Measurements from ENCODE around the gene ARID3C.

The ARID3C gene, protein sequence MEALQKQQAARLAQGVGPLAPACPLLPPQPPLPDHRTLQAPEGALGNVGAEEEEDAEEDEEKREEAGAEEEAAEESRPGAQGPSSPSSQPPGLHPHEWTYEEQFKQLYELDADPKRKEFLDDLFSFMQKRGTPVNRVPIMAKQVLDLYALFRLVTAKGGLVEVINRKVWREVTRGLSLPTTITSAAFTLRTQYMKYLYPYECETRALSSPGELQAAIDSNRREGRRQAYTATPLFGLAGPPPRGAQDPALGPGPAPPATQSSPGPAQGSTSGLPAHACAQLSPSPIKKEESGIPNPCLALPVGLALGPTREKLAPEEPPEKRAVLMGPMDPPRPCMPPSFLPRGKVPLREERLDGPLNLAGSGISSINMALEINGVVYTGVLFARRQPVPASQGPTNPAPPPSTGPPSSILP

GRCh38 chr9:34628656-34629490 lies at the start of gene ARID3C:
Gene ARID3C (minus strand): TSS chr9:34629066. CDS start chr9:34628014, 1,052 bp downstream.
- DNase-seq (ENCODE audit: low read depth), result peak; percentile 22

- DNase-seq (ENCODE audit: low read depth), result no peak
These were observed 47.0 kb upstream of the ARID3C start for GRCh38 chr9:34675869-34676268.

- DNase-seq (ENCODE audit: low read depth), result no peak
These were observed 46.3 kb upstream of the ARID3C start for GRCh38 chr9:34675048-34675714.

DNA sequence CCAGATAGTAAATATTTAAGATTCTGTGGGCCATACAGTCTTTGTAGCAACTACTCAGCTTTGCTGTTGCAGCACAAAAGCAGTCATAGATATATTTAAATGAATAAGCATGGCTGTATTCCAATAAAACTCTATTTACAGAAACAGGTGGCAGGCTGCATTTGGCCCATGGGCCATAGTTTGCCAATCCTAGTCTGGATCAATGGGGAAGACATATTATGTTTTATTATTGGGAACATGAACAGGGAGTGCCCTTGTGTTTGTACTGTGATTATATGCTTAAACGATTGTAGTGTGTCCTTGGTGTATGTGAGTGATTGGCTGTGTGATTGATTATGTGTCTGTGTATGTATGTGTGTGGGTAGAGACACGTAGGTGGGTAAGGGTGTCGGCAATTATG lies 45.6 kb upstream of the ARID3C start:
- DNase-seq (ENCODE audit: low read depth), result no peak

GRCh38 chr9:34671307-34671706 lies 42.4 kb upstream of the ARID3C start:
- no peak for DNase-seq (ENCODE audit: low read depth)

- DNase-seq (ENCODE audit: low read depth), result no peak
These were observed 41.1 kb upstream of the ARID3C start for GRCh38 chr9:34669809-34670562.

DNA sequence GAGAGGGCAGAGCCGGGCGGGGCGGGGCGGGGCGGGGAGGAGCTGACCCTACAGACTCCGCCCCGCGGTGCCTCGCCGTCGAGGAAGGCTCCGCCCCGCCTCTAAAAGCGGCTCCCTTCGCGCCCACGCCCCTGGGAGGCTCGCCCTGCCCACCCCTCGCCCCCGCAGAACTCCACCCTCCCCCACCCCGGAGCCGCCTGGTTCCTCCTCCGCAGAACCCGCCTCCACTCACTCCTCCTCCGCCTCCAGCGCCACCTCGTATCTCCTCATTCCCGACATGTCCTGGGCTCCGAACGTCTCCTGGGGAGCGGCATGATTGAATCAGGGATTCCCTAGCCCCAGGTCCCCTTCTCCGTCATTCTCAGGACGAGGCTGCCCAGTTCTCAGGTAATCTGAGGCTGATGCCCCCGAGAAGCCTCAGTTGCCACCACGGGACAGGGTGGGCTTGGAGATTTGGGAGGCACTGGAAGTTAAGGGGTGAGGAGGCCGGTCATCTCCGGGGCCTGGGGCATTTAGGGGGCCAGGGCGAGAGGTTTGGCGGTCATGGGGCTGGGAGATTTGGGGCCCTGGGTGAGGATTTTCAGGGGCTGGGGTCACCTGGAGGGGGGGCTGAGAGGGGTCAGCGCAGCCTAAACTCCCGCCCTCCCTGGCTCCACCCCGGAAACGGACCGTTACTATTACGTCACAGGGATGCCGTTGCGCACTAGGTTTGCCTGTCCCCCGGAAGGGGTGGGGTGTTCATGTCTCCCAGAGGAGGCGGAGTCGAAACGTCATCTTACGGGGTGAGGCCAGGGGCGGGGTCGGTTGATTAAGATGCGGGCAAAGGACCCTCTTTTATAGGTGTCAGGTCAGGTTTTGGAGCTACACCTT lies 36.8 kb upstream of the ARID3C start:
- peak; percentile 85 for DNase-seq (ENCODE audit: low read depth)

- DNase-seq (ENCODE audit: low read depth), result no peak
These were observed 36.2 kb upstream of the ARID3C start for GRCh38 chr9:34665067-34665380.

GRCh38 chr9:34664281-34665066 lies 35.6 kb upstream of the ARID3C start:
- DNase-seq (ENCODE audit: low read depth), result peak; percentile 53

DNA sequence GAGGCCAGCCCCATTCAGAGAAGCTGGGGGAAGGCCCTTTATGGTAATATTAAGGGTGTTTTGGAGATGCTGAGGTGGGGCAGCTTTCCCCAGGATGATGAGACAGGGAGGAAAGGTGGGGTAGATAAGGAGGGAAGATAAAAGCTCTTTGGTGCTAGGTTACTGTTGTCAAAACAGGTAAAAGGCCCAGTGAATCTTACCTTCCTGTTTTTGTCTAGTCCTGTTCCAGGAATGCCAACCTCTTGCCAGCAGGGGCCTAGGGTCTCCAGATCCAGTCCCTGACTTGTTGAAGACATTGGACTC lies 34.4 kb upstream of the ARID3C start:
- no peak for DNase-seq (ENCODE audit: low read depth)

DNA sequence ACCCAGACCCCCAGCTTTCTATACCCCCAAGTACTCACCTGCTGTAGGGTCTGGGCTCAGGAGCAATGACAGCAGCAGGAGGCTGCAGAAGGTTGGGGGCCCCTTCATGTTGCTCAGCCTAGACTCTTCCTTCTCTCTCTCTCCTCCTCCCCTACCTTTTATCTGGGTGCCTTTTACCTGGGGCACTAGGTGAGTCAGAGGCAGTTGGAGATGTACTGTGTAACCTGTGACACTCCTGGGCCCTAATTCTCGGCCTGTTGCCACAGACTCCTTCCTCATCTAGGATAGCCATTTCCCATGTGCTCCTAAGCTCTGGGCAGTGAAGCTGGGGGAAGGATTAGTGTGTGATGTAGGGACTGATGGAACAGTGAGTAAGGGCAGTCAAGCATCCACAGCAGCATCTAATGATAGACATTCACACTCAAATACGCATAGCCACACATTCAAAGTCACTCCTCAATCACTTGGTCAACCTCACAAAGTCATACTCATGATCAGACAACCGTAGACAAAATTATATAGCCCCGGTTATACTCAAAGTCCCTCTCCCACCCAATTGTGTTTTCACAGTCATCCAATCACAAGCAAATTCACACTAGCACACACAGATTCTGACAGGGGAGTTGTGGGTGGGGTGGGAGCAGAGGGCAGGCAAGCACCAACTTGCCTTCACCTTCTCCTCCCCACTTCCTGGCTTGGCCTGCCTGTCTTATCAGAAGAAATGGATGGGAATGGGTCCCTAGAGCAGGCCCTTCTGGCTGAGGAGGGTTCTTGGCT lies 33.8 kb upstream of the ARID3C start, which contains the start of gene CCL27:
TSS of gene CCL27 (minus strand) at position 132 of the 777 bp plus-strand sequence. CDS start at position 108, 24 bp downstream.
- peak; percentile 30 for DNase-seq (ENCODE audit: low read depth)

DNA sequence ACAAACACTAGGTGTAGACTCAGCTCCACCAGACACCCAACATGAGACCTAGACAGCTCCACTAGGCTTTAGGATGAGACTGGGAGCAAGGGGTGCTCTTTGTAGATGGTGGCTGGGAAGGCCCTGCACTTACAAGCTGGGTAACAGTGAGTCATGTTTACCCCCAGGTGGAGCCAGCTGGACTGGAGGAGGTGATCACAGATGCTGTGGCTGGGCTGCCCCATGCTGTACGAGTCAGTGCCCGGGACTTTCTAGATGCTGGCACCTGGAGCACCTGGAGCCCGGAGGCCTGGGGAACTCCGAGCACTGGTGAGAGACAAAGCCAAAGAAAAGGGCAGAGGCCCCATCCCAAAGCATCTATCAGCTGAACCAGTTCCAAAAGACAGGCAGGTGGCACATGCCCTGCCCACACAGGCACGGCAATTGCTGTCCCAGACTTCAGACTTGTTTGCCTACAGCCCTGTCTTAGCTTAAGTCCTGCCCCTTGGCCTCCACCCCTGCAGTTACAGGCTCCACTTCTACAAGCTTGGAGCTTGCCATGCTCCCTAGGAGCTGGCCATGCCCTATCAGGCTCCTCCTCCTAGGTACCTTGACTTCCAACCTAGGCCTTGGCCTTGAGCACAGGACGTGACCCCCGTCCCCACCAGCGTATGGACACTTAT lies 30.9 kb upstream of the ARID3C start:
- no peak for DNase-seq (ENCODE audit: low read depth)

DNA sequence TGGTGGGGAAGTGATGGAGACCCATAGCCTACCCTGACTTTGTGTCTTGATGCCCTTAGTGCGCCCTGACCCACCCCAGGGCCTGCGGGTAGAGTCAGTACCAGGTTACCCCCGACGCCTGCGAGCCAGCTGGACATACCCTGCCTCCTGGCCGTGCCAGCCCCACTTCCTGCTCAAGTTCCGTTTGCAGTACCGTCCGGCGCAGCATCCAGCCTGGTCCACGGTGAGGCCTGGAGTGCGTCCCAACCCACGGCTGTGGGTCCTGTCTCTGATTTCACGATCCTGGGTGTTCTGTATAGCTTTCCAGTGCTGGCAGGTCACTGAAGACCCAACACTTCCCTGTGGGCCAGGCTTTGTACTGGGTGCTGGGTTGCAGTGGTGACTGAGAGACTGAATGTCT lies 29.6 kb upstream of the ARID3C start:
- DNase-seq (ENCODE audit: low read depth), result no peak

DNA sequence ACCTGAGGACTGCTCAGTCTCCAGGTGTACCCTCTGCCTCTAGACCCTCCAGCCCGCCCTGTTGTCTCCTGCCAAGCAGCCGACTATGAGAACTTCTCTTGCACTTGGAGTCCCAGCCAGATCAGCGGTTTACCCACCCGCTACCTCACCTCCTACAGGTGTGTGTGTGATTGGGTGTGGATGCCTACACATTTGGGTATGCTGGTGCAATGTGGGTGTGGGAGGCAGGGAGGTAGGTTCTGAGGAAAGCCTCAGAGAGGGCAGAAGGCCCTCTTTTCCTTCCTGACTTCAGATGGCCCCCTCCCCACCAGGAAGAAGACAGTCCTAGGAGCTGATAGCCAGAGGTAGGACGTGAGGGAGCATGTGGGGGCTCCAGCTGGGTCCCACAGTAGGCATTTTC lies 28.1 kb upstream of the ARID3C start:
- no peak for DNase-seq (ENCODE audit: low read depth)

- no peak for DNase-seq (ENCODE audit: low read depth)
These were observed 26.5 kb upstream of the ARID3C start for GRCh38 chr9:34655394-34655793.

DNA sequence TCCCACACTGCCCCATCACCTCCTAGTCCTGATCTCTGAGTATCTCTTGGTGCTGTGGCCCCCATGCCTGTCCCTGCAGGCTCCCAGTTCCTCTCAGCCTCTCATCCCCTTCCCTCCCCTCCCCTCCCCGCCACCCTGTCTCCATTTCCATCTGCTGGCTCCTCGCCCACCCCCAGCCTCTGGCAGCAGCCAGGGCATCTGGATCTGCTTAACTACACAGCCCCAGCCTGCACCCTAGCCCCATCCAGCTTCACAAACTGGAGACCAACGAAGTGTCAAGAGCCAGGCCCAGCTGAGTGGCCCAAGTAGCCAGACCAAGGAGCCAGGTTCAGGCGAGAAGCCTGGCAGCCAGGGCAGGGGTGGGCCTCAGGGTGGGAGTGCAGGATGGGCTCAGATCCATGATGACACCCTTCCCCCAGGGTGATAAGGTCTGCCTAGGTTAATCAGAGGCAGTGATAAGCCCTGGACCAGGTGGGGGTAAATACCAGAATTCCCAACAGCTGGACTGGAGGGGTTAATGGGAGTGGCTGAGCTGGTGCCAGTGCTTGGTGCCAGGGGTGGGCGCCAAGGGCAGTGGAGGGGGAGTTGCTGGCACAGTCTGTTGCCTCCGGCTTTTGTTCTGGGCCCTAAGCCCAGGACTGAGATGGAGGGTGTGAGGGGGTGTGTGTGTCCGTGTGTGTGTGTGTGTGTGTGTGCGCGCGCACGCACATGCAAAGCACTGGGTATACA lies 25.6 kb upstream of the ARID3C start:
- DNase-seq (ENCODE audit: low read depth), result no peak

DNA sequence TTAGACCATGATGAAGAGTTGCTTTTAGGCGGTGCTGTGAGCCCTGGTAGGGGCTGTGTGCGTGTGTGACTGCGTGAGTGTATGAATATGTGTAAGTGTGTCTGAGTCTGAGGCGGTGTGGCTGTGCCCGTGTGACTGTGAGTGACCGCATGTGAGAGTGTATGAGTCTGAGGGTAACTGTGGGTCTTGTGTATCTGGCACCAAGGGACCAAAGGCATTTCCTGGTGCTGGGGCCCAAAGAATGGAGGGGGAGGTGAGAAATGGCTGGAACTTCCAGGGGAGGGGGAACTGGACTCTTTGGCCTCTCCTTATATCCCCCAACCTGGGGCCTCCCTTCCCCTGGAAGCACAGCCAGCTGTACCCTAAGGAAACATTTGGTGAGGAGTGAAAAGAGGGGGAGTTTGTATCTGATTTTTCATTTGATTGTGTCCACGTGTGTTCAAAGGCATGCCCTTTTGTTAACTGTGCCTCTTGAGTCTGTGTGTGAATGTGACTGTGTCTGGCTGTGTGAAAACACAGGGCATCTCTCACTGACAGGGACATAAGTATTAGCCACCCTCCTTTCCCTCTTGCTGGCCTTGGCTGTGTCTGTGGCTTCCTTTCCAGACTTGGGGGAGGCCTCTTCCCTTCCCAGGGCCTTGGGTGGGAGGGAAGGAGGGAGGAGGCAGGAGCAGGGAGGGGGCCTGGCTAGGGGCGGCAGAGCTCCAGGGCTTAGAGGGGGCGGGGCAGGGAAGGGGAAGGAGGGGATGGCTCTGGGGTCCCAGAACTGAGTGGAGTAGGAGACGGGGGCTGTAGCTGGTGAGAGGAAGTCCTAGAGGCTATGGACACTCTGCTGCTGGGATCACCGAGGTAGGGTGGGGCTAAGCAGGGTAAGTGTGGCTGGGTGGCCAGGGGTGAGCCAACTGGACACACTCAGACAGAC lies 24.5 kb upstream of the ARID3C start:
- DNase-seq (ENCODE audit: low read depth), result no peak
